SK-N-MC (cell line): ENCODE measurements around the gene C3orf52.

Experiments used
- EZH2 ChIP-seq: fragments of 200-600 bp; sonication (generic); IDR thresholded peaks from one replicate; pipeline ENCODE4 v1.6.1; 2017; ENCODE audit warnings: antibody characterized with exemption
- POLR2AphosphoS5 ChIP-seq: IDR thresholded peaks from 2 replicates; pipeline ENCODE4 v1.6.1; 2012; ENCODE audit warnings: mild to moderate bottlenecking, low read depth, low read length, borderline replicate concordance

DNA sequence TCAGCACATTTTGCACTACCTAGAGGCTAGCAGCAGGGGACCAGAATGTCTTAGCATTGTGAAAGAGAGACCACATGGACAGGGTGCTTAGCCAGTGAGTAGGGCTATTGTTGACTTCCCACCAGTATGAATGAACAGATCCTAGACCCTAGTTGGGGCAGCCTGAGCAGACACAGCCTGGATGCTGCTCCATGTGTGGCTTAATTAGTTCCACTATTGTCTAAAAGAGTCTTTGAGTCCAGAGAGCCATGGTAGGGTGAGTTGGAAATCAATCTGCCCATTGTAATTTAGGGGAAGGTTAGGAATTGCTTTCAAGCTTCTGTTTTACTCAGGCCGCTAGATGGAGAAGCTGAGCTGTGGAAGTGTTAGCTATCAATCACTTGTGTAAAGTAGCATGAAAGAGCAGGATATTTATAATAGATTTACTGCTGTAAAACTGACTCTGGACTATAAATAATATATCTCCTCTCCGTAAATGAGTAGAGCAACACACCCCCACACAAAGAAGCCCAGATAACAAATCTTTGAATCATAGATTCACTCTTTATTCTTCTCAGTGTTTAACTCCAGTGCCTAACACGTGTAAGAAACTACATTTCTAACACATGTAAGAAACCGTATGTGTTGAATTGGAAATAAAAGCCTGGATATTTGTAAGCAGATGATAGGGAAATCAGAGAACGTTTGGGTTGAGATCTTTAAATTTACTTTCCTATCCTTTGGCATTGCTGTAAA lies 50.9 kb downstream of the C3orf52 start:
- TF ChIP-seq EZH2: no peak
- no peak for TF ChIP-seq POLR2AphosphoS5
